HTERT RPE-1 (cell line): ENCODE data around the gene KCNJ6.

Experiments used
- in situ Hi-C: fragments of 300-500 bp; cut with MboI; formaldehyde crosslinking; loops from 4 replicates; pipeline ENCODE4 v1.14.3; 2020; ENCODE audit warnings: low sequenced_read_pairs

Gene KCNJ6

GRCh38 chr21:37827913-37828312 is 88.3 kb downstream of the KCNJ6 start:
- in situ Hi-C loops: no loop called here

- in situ Hi-C loops: no loop called here
Measured at GRCh38 chr21:37821786-37822450, 94.3 kb downstream of the KCNJ6 start.

- in situ Hi-C loops: no loop called here
Measured at GRCh38 chr21:37821092-37821491, 95.2 kb downstream of the KCNJ6 start.

- in situ Hi-C loops: no loop called here
Measured at GRCh38 chr21:37819372-37819771, 96.9 kb downstream of the KCNJ6 start.

GRCh38 chr21:37817242-37817641 is 99.0 kb downstream of the KCNJ6 start:
- in situ Hi-C loops: no loop called here

- in situ Hi-C loops: no loop called here
Measured at GRCh38 chr21:37815893-37816292, 100.4 kb downstream of the KCNJ6 start.

DNA sequence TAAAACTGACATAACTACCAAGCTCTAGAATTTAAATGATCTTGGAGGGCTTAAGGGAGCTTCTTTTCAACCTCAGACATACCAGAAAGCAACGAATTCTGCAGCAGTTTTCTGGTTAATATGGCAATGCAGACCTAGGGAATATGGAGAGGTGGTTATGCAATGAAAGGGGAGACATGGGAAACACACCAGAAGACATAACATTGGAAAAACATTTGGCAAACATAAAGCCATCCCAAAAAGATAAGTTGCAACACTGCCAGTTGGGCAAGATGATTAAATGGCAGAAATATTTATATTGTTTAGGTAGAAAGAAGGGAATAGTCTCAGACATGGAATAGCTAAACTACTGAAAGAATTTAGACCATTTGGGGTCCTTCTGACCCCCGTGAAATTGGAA is 104.5 kb downstream of the KCNJ6 start:
- in situ Hi-C loops: no loop called here

- in situ Hi-C loops: no loop called here
Measured at GRCh38 chr21:37808261-37808660, 108.0 kb downstream of the KCNJ6 start.

- in situ Hi-C loops: no loop called here
Measured at GRCh38 chr21:37805266-37805665, 111.0 kb downstream of the KCNJ6 start.

- in situ Hi-C loops: no loop called here
Measured at GRCh38 chr21:37804001-37804400, 112.3 kb downstream of the KCNJ6 start.

DNA sequence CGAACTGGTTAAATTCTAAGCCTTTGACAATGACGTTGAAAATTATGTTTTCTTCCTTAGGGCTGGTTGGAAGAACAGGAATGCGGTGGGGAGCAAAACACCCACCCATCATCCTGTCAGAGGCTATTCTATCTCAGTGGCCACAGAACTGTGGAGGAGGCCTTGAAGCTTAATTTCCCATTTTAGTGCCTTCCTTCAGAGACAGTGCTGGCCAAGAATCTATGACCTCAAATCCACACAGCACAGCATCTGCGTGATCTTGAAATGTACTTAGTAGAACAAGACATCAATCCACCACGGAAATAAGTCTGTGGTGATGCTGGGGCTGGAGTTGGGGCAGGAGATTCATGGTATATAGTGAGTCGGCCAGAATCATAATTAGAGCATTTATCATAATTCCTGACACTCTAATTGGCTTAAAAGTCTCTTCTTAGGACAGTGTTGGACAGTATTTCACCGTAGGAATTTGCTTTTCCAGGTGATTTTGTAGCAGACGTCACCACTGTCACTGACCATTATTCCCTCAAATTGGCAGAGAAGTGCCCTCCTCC is 113.1 kb downstream of the KCNJ6 start:
- in situ Hi-C loops: no loop called here

- in situ Hi-C loops: no loop called here
Measured at GRCh38 chr21:37800456-37801061, 115.7 kb downstream of the KCNJ6 start.

- in situ Hi-C loops: no loop called here
Measured at GRCh38 chr21:37800057-37800455, 116.2 kb downstream of the KCNJ6 start.

DNA sequence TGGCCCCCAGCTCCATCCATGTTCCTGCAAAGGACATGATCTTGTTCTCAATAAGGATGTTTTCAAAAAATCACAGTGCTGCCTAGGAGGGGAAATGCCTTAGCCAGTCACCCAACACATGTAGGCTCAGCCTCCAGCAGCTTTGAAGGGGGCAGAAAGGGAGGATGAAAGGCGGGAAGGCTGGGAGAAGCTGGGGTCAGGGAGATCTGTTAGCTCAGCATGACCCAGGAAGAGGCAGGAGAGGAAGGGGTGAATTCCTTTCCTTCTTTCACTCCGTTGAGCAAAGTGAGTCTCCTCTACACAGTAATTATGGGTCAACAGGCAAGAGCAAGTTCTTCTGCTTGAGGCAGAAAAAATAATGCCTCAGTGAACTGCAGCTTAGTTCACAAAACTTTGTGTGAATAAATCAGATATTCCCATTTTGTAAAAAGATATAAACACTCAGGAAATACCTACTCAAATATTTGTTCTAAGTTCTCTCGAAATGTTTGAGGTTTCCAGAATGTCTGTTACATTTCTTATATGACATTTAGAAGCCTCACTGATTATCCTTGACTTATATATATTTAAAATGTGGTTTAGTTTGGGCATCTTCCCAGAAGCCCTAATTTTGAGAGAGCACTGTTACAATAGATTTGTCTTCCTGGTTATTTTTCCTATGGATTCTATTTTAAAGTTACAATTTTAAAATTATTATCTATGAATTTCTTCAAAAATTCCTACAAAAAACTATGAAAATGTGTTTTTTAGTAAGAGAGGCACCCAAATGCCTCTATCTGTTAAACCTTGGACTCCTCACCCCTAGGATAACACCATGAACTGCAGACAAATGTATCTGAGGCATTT is 116.8 kb downstream of the KCNJ6 start:
- in situ Hi-C loops: no loop called here

DNA sequence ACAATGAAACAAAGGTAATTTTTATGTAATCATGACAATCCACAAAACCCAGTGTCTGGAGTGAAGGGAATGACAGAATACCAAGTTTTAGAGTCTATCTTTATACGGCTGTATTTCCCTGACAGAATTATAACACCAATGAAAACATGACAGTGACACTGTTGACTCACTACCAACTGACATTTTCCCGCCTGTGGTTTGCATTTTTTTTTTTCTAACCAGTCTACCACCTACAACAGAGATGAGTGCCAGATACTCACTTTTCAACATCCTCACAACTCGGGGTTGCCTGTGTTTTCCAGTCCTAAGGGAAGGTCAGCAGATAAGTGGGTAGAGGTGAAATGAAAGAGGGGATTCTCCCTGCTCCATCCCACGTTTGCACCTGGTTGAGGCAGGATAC is 118.9 kb downstream of the KCNJ6 start:
- in situ Hi-C loops: no loop called here

DNA sequence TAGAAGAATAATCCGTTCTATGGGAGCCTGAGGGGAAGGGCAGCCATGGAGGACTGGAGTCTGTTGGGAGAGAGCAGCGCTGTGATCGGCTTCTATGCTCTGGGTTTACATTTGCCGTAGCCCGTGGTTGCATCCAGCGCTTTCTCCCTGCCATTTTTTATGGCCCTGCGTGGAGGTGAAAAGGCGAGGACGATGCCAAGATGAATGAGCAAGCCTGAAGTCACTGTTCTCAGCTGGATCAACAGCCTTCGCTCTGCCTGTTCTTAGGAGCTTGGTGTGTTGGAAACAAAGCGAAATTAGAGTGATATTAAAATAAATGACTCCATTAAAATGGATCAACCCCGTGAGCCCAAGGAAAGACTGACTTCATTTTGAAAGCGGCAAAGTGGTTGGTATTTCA is 120.2 kb downstream of the KCNJ6 start:
- in situ Hi-C loops: no loop called here

GRCh38 chr21:37793660-37794059 is 122.6 kb downstream of the KCNJ6 start:
- in situ Hi-C loops: no loop called here

DNA sequence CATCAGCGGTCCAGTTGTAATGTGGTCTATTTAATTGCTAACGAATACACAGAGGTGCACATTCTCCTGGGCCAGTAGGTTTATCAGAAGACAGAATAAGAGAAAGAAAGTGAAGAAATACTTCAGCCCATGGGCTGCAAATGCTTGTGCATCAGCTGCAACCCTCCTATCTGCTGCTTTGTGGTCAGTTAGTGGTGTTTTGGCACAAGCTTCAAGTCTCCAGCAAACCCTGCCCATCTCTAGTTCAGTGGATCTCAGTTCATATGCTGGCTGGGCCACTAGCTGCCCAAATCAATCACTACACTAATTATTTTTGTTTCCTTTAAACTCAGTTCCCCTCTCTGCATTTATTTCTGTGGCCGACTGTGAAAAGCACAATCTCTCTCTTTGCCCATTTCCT is 124.2 kb downstream of the KCNJ6 start:
- in situ Hi-C loops: no loop called here

DNA sequence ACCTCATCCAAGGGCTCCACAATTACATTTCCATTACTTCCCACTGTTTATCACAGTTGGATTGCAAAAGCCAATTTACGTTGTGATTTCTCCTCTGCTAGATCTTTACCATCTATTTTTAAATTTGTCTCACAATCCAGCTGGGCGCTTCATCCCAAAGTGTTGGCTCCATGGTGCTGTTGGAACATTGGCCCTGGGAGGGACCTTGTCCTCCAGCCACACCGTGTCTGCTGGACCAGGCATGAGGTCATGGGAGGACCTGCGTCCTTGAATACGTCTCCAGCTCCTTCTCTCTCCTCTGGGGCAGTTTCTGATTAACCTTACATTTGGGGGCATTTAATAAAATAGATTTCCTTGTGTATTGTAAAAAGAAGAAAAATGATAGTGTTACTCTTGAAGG is 125.4 kb downstream of the KCNJ6 start:
- in situ Hi-C loops: no loop called here

GRCh38 chr21:37788503-37788902 is 127.8 kb downstream of the KCNJ6 start:
- in situ Hi-C loops: no loop called here

DNA sequence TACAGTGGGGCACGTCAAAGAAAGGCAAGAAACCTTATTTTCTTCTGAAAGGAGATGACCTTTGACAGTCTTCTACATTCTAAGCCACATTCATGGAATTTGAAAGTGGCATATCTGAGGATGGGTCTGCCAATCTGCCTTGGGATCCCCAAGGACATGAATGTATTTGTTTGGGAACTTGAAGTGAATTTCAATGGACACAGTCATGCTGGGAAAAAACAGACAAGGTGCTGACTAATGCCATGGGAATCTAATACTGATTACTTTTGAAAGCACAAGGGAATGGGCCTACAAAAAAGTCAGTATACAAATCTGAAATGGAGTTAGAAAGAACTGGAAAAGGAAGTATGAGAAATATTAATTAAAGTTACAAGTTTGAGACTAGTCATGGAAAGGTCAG is 128.8 kb downstream of the KCNJ6 start:
- in situ Hi-C loops: no loop called here
